SK-MEL-5 (cell line): Measurements from ENCODE around the gene AXIN2. TPM values are rescaled to one million over a fixed set of nuclear protein-coding genes. Genes with fewer than 3 reads are reported as not detected.

ENCODE experiments used
- DNase-seq: peaks from one replicate; pipeline ENCODE4 v3.0.0-alpha.2; 2016; ENCODE audit warnings: low read depth, low spot score
- in situ Hi-C: cut with HindIII; loops from 2 replicates; pipeline ENCODE4 v1.10.0; 2016; ENCODE audit warnings: low sequenced_read_pairs, high pct_unique_total_duplicates, low pct_unique_long_range_greater_than_20kb
- total RNA-seq: library from RNA; depleted of rRNA; stranded (reverse); fragments of >200 nt; shearing (Covaris generic); gene quantifications from 2 replicates; pipeline ENCODE4 v1.2.3, GENCODE V29; 2014

Gene AXIN2
- total RNA-seq, 1 experiment from 2014 or later, result 2.0 TPM

GRCh38 chr17:65546579-65546978 lies 14.9 kb downstream of the AXIN2 start:
- no peak for DNase-seq
- in situ Hi-C loops, result no loop called here

- in situ Hi-C loops, result no loop called here
- DNase-seq, result no peak
Observed at GRCh38 chr17:65545705-65546523, 15.5 kb downstream of the AXIN2 start.

- in situ Hi-C loops, result no loop called here
- DNase-seq, result no peak
Observed at GRCh38 chr17:65544672-65545071, 16.8 kb downstream of the AXIN2 start.

- in situ Hi-C loops, result no loop called here
- no peak for DNase-seq
Observed at GRCh38 chr17:65542610-65543009, 18.8 kb downstream of the AXIN2 start.

GRCh38 chr17:65542067-65542466 lies 19.4 kb downstream of the AXIN2 start:
- in situ Hi-C loops, result no loop called here
- no peak for DNase-seq

- DNase-seq, result no peak
- in situ Hi-C loops, result no loop called here
Observed at GRCh38 chr17:65541453-65541852, 20.0 kb downstream of the AXIN2 start.

- in situ Hi-C loops, result no loop called here
- no peak for DNase-seq
Observed at GRCh38 chr17:65539630-65540266, 21.7 kb downstream of the AXIN2 start.

DNA sequence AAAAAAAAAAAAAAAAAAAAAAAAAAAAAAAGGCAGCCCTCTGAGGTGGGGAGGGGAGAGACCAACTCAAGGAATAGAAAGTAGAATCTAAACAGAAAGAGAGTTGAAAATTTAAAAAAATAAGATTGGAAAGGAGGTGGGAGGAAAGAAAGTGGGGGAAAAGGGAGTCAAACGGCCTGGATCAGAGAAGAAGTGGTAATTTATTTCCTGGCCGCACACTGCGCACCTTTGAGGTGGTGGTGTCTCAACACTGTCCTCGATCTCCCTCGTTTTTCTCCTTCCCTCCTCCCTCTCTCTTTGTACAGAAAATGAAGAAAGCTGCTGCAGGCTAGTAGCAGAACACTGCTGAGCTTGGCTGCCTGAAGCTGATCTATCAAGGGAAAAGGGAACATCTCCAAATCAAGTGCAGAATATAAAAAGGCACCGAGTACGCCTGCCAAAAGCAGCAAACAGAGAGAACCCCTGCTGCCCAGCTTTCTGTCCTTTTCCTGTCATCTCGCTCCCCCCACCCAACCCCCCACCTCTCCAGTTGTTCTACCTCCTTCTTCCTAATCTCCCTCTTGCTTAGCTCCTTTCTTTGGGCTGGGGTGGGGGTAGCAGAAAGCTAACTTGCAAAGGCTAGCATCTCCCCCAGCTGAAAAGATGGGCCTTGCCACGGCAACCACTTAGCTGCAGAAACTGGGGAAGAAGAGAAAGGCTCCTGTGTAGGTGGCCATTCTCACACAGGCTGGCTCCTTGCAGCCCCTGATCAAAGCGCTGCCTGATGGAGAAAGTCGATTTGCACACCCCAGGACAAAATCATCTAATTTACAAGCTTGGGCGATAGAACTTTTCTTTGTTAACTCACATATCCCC lies 22.5 kb downstream of the AXIN2 start:
- in situ Hi-C loops, result no loop called here
- DNase-seq, result no peak

GRCh38 chr17:65537845-65538674 lies 23.4 kb downstream of the AXIN2 start:
- in situ Hi-C loops, result no loop called here
- no peak for DNase-seq

DNA sequence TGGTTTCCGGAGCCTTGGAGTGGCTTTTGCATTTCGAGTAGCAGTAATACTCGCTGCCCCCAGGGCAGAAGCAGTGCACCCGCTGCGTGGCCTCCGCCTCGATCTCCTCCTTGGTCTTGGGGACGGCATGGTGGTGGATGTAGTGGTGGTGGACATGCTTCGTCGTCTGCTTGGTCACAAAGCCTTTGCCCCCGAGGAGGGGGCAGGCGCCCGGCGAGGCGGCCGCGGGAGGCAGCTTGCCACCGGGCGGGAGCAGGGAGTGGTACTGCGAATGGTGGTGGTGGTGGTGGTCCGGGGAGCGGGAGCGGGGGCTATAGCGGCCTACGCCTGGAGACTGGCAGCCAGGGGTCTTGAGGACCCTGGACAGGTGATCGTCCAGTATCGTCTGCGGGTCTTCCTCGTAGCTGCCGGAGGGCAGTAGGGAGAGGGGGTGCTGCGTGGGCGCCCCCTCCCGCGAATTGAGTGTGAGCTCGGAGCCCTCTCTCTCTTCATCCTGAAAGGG lies 24.1 kb downstream of the AXIN2 start:
- no peak for DNase-seq
- in situ Hi-C loops, result no loop called here

GRCh38 chr17:65536573-65537342 lies 24.7 kb downstream of the AXIN2 start:
- no peak for DNase-seq
- in situ Hi-C loops, result no loop called here

DNA sequence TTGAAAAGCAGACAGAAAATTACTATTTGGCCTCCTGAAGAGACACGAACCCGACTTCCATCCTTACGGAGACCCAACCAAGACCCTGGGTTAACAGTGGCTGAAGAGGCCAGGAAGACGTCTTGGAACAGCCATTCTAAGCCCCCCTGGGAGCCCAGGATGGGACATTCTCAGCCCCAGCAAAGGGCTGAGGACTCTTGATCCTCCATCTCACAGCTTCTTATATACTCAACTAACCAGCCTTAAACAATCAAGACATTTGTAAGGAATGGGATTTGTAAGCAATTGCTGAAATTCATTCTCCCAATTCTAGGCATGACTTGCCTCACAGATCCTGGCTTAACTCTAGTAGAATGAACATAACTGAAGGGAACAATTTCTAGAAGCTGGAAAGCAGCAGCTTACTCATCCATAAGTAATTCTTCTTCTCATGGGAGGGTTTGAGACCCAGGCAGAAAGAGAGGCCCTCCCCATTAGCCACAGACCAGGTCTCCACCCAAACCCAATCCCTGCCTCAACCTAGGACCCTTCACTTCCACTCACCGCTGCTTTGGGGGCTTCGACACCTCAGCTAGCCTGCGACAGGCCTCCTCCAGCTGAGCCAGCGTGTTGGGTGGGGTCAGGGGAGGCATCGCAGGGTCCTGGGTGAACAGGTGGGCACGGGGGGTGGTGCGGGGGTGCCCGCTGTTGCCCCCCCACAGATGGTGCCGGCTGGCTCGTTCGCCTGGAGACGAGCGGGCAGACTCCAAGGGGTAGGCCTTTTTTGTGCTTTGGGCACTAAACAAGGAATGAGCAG lies 25.5 kb downstream of the AXIN2 start:
- in situ Hi-C loops, result no loop called here
- no peak for DNase-seq

- in situ Hi-C loops, result no loop called here
Observed at GRCh38 chr17:65533852-65534457, 27.5 kb downstream of the AXIN2 start.

GRCh38 chr17:65533056-65533745 lies 28.2 kb downstream of the AXIN2 start:
- no peak for DNase-seq
- in situ Hi-C loops, result no loop called here

More at GRCh38 chr17:65533852-65534457, 27.5 kb downstream of the AXIN2 start:
- DNase-seq, result no peak
